Measurements from ENCODE around the gene CTSZ.

- TF ChIP-seq CTCF (conservative IDR thresholded peaks at IDR 0.05) (no peak), EZH2 (IDR thresholded peaks at IDR 0.05; ENCODE audit: low read depth) (no peak)
Measured at GRCh38 chr20:58982406-58983114, 24.5 kb downstream of the CTSZ start.

Data from PC-9 (cell line).